ENCODE results near the gene SPHKAP. TPM values are rescaled to one million over a fixed set of nuclear protein-coding genes. Genes with fewer than 3 reads are reported as not detected.

The SPHKAP gene
- total RNA-seq, 1 experiment from 2014 or later, result not detected

DNA sequence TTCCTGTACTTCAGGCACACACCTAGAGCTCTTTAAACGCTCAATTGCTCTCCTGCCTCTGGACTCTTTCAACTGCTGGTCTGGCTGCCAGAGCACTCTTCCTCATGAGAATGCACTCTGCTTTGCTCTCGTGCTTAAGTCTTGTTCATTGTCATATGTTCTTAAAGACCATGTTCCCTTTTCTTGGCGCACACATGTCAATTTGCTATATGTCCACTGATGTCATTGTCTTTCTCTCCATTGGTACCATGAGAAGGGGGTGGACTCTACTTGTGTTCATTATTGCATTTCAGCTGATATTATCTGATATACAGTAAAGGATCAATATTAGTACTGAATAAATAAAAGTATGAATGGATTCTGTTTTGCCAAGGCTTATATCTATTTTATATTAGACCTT lies 16.8 kb downstream of the SPHKAP start:
- no TSS peak for BruUV-seq (replicated peaks)
- CTCF ChIA-PET, result no interaction called here
- H3K9me3 ChIP-seq, result no peaks in the 10 kb centered on the region

DNA sequence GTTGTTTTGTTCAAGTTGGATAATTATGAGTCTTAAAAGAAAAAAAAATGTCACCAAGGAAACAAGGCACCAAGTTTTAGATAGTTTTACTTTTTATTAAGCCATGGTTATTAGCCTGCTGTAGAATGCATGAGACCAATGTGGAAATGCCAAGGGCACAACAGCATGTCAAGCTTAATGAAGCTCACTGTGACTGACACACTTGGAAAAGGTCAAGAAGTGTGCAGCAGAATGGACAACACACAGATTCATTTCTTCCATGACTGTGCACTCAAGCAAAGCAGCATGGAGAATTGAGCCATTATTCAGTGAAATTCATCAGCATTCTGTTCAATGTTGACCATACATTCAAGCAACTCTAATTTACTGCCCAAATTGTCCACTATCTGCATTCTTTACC lies 23.6 kb downstream of the SPHKAP start:
- intact Hi-C loops (cut with micrococcal nuclease; ENCODE audit: unreplicated experiment), result no loop called here
- ChIA-PET CTCF (no interaction called here), POLR2A (no interaction called here)
- Mint-ChIP-seq H3K9me3 (ENCODE audit: unreplicated experiment) (peaks cover 15% of the 10 kb centered on the region), H3K27ac (ENCODE audit: unreplicated experiment) (no peak overlapping the region), H3K4me3 (ENCODE audit: unreplicated experiment) (no peak overlapping the region), H3K4me1 (ENCODE audit: low read depth, unreplicated experiment) (no peaks in the 10 kb centered on the region), H3K27me3 (ENCODE audit: insufficient read depth, unreplicated experiment) (peaks cover 3% of the 10 kb centered on the region), H3K36me3 (ENCODE audit: insufficient read depth, unreplicated experiment) (no peaks in the 10 kb centered on the region)
- TF ChIP-seq, protein P1, sequence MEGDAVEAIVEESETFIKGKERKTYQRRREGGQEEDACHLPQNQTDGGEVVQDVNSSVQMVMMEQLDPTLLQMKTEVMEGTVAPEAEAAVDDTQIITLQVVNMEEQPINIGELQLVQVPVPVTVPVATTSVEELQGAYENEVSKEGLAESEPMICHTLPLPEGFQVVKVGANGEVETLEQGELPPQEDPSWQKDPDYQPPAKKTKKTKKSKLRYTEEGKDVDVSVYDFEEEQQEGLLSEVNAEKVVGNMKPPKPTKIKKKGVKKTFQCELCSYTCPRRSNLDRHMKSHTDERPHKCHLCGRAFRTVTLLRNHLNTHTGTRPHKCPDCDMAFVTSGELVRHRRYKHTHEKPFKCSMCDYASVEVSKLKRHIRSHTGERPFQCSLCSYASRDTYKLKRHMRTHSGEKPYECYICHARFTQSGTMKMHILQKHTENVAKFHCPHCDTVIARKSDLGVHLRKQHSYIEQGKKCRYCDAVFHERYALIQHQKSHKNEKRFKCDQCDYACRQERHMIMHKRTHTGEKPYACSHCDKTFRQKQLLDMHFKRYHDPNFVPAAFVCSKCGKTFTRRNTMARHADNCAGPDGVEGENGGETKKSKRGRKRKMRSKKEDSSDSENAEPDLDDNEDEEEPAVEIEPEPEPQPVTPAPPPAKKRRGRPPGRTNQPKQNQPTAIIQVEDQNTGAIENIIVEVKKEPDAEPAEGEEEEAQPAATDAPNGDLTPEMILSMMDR (IDR thresholded peaks at IDR 0.05; ENCODE audit: insufficient read depth in 1 of 2, low read depth in 1 of 2, low read length in 1 of 2, severe bottlenecking in 1 of 2, unreplicated experiment in 1 of 2), result no peak
- H3K4me3 ChIP-seq (ENCODE audit: low read depth, low read length), result no peak overlapping the region
- no peaks in the 10 kb centered on the region for H3K4me1 ChIP-seq
- H3K9me3 ChIP-seq, result no peaks in the 10 kb centered on the region
- no peak for DNase-seq
- no peaks in the 10 kb centered on the region for H3K27me3 ChIP-seq (replicated peaks; ENCODE audit: control insufficient read depth, insufficient read depth, low read length)
- H3K36me3 ChIP-seq (ENCODE audit: control insufficient read depth, insufficient read depth, low read length), result no peaks in the 10 kb centered on the region
- BruUV-seq (replicated peaks), result no TSS peak

More for the DNA sequence above, 16.8 kb downstream of the SPHKAP start:
- no peak for DNase-seq
- H3K9me3 Mint-ChIP-seq (ENCODE audit: unreplicated experiment), result peaks cover under 1% of the 10 kb centered on the region
- intact Hi-C loops (cut with micrococcal nuclease; ENCODE audit: unreplicated experiment), result no loop called here
- H3K27ac Mint-ChIP-seq (ENCODE audit: unreplicated experiment), result no peak overlapping the region
- no peaks in the 10 kb centered on the region for H3K36me3 Mint-ChIP-seq (ENCODE audit: insufficient read depth, unreplicated experiment)
- no peaks in the 10 kb centered on the region for H3K27me3 ChIP-seq (replicated peaks; ENCODE audit: control insufficient read depth, insufficient read depth, low read length)
- H3K4me1 ChIP-seq, result no peaks in the 10 kb centered on the region
- no peak overlapping the region for H3K4me3 Mint-ChIP-seq (ENCODE audit: unreplicated experiment)
- no peak overlapping the region for H3K4me3 ChIP-seq (ENCODE audit: low read depth, low read length)
- TF ChIP-seq, protein P1 (IDR thresholded peaks at IDR 0.05; ENCODE audit: insufficient read depth in 1 of 2, low read depth in 1 of 2, low read length in 1 of 2, severe bottlenecking in 1 of 2, unreplicated experiment in 1 of 2), result no peak
- no peaks in the 10 kb centered on the region for H3K36me3 ChIP-seq (ENCODE audit: control insufficient read depth, insufficient read depth, low read length)
- POLR2A ChIA-PET, result no interaction called here
- no peaks in the 10 kb centered on the region for H3K4me1 Mint-ChIP-seq (ENCODE audit: low read depth, unreplicated experiment)
- peaks cover 3% of the 10 kb centered on the region for H3K27me3 Mint-ChIP-seq (ENCODE audit: insufficient read depth, unreplicated experiment)

DNA sequence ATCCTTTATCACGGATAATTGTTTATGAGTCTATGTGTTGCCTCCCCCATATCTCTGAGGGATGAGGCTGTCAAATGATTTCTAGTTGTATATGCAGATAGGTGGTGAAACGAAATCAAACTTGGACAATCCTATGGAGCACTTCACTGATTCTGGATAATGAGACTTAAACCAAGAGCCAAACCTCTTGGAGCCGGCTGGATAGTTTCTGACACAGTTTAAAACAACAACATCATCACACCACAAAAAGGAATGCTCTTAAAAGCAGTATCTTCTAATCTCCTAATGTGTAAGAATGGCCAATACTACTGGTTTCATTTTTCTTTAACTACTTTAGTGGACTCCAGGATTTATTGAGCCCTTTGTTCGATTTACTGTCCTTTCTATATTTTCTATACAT lies 36.5 kb downstream of the SPHKAP start:
- POLR2A ChIA-PET, result no interaction called here
- no peak for DNase-seq
- Histone ChIP-seq H3K27me3 (replicated peaks; ENCODE audit: control insufficient read depth, insufficient read depth, low read length) (no peaks in the 10 kb centered on the region), H3K4me1 (no peaks in the 10 kb centered on the region), H3K9me3 (no peaks in the 10 kb centered on the region), H3K4me3 (ENCODE audit: low read depth, low read length) (no peak overlapping the region), H3K36me3 (ENCODE audit: control insufficient read depth, insufficient read depth, low read length) (no peaks in the 10 kb centered on the region)
- Mint-ChIP-seq H3K36me3 (ENCODE audit: insufficient read depth, unreplicated experiment) (no peaks in the 10 kb centered on the region), H3K9me3 (ENCODE audit: unreplicated experiment) (no peaks in the 10 kb centered on the region), H3K27ac (ENCODE audit: unreplicated experiment) (no peak overlapping the region), H3K4me1 (ENCODE audit: low read depth, unreplicated experiment) (no peaks in the 10 kb centered on the region), H3K4me3 (ENCODE audit: unreplicated experiment) (no peak overlapping the region), H3K27me3 (ENCODE audit: insufficient read depth, unreplicated experiment) (no peaks in the 10 kb centered on the region)
- CTCF ChIA-PET, result no interaction called here
- TF ChIP-seq, protein P1 (IDR thresholded peaks at IDR 0.05; ENCODE audit: insufficient read depth in 1 of 2, low read depth in 1 of 2, low read length in 1 of 2, severe bottlenecking in 1 of 2, unreplicated experiment in 1 of 2), result no peak
- intact Hi-C loops (cut with micrococcal nuclease; ENCODE audit: unreplicated experiment), result no loop called here
- no TSS peak for BruUV-seq (replicated peaks)

Measured in Caco-2 (cell line).